Subcutaneous abdominal adipose tissue (tissue), 5 donors: ENCODE measurements around the gene MPEG1.

Experiments
- H3K27ac ChIP-seq: one replicate; pipeline ENCODE4 v1.7.0; 2013; ENCODE audit warnings: low read depth, mild to moderate bottlenecking, inconsistent platforms, low read length, moderate library complexity
- H3K27me3 ChIP-seq, 5 donors: one replicate each; pipeline ENCODE4 v1.7.0; 2013; ENCODE audit warnings: low read length in 5 of 5, inconsistent platforms in 1 of 5; ENCODE audit not compliant: control insufficient read depth in 5 of 5, insufficient read depth in 4 of 5
- H3K36me3 ChIP-seq, 5 donors: one replicate each; pipeline ENCODE4 v1.7.0; 2013; ENCODE audit warnings: low read length in 5 of 5; ENCODE audit not compliant: control insufficient read depth in 5 of 5, insufficient read depth in 5 of 5
- H3K4me1 ChIP-seq, 5 donors: one replicate each; pipeline ENCODE4 v1.7.0; 2013; ENCODE audit warnings: low read length in 5 of 5, mild to moderate bottlenecking in 3 of 5, moderate library complexity in 1 of 5; ENCODE audit not compliant: control insufficient read depth in 5 of 5, insufficient read depth in 5 of 5
- H3K4me3 ChIP-seq, 5 donors: one replicate each; pipeline ENCODE4 v1.7.0; 2013; ENCODE audit warnings: low read length in 5 of 5, low read depth in 1 of 5
- H3K9ac ChIP-seq, 5 donors: one replicate each; pipeline ENCODE4 v1.7.0; 2013; ENCODE audit warnings: low read length in 5 of 5, mild to moderate bottlenecking in 4 of 5, moderate library complexity in 3 of 5
- H3K9me3 ChIP-seq, 5 donors: one replicate each; pipeline ENCODE4 v1.7.0; 2013; ENCODE audit warnings: low read length in 5 of 5; ENCODE audit not compliant: control insufficient read depth in 5 of 5
- donor health status: healthy.
- donor health status: healthy.
- donor health status: healthy.
- donor health status: healthy.
- donor health status: healthy.

MPEG1 gene

GRCh38 chr11:59205648-59206047 is 7.1 kb downstream of the MPEG1 start:
- Histone ChIP-seq H3K4me1 (peaks cover 2 to 54% (median 28%) of the 10 kb centered on the region in 5 donors), H3K9ac (no peak overlapping the region), H3K36me3 (peaks cover 25 to 56% (median 49%) of the 10 kb centered on the region in 5 donors), H3K27me3 (no peaks in the 10 kb centered on the region), H3K27ac (no peak overlapping the region), H3K9me3 (no peaks in the 10 kb centered on the region), H3K4me3 (no peak overlapping the region)

GRCh38 chr11:59204746-59205145 is 8.0 kb downstream of the MPEG1 start:
- H3K4me3 ChIP-seq = no peak overlapping the region
- peak overlapping the region in 1 of 5 donors; percentile 28 for H3K9ac ChIP-seq
- H3K27ac ChIP-seq = no peak overlapping the region
- H3K36me3 ChIP-seq = peaks cover 27 to 58% (median 50%) of the 10 kb centered on the region in 5 donors
- H3K4me1 ChIP-seq = peaks cover 2 to 61% (median 30%) of the 10 kb centered on the region in 5 donors
- H3K27me3 ChIP-seq = no peaks in the 10 kb centered on the region
- no peaks in the 10 kb centered on the region for H3K9me3 ChIP-seq

GRCh38 chr11:59201353-59201752 is 11.4 kb downstream of the MPEG1 start:
- peaks cover 28 to 70% (median 55%) of the 10 kb centered on the region in 5 donors for H3K36me3 ChIP-seq
- H3K4me1 ChIP-seq = peaks cover 19 to 61% (median 25%) of the 10 kb centered on the region in 5 donors
- H3K9me3 ChIP-seq = no peaks in the 10 kb centered on the region
- H3K9ac ChIP-seq = peak overlapping the region in 1 of 5 donors; percentile 35
- peak overlapping the region; percentile 63 for H3K27ac ChIP-seq
- H3K27me3 ChIP-seq = no peaks in the 10 kb centered on the region
- no peak overlapping the region for H3K4me3 ChIP-seq

- no peaks in the 10 kb centered on the region for H3K9me3 ChIP-seq
- H3K9ac ChIP-seq = peak overlapping the region in 1 of 5 donors; percentile 15
- H3K4me3 ChIP-seq = no peak overlapping the region
- peaks cover 38 to 70% (median 59%) of the 10 kb centered on the region in 5 donors for H3K36me3 ChIP-seq
- H3K27ac ChIP-seq = peak overlapping the region; percentile 63
- peaks cover 19 to 64% (median 23%) of the 10 kb centered on the region in 5 donors for H3K4me1 ChIP-seq
- no peaks in the 10 kb centered on the region for H3K27me3 ChIP-seq
These were observed 12.3 kb downstream of the MPEG1 start for GRCh38 chr11:59200423-59200746.

GRCh38 chr11:59199546-59200422 is 12.9 kb downstream of the MPEG1 start:
- Histone ChIP-seq H3K27me3 (no peaks in the 10 kb centered on the region), H3K27ac (peak overlapping the region; percentile 80), H3K9ac (peak overlapping the region in 2 of 5 donors; percentile 21 to 30), H3K4me1 (peaks cover 17 to 68% (median 23%) of the 10 kb centered on the region in 5 donors), H3K36me3 (peaks cover 39 to 70% (median 58%) of the 10 kb centered on the region in 5 donors), H3K9me3 (no peaks in the 10 kb centered on the region), H3K4me3 (no peak overlapping the region)

- H3K4me1 ChIP-seq = peaks cover 17 to 68% (median 23%) of the 10 kb centered on the region in 5 donors
- H3K27me3 ChIP-seq = no peaks in the 10 kb centered on the region
- peak overlapping the region in 4 of 5 donors; percentile 4 to 66 (median 43) for H3K9ac ChIP-seq
- H3K9me3 ChIP-seq = no peaks in the 10 kb centered on the region
- H3K27ac ChIP-seq = peak overlapping the region; percentile 80
- no peak overlapping the region for H3K4me3 ChIP-seq
- H3K36me3 ChIP-seq = peaks cover 38 to 76% (median 58%) of the 10 kb centered on the region in 5 donors
These were observed 14.0 kb downstream of the MPEG1 start for GRCh38 chr11:59198726-59199125.

- Histone ChIP-seq H3K36me3 (peaks cover 38 to 77% (median 60%) of the 10 kb centered on the region in 5 donors), H3K27me3 (no peaks in the 10 kb centered on the region), H3K4me1 (peaks cover 17 to 68% (median 23%) of the 10 kb centered on the region in 5 donors), H3K4me3 (no peak overlapping the region), H3K9ac (peak overlapping the region in 3 of 5 donors; percentile 4 to 66 (median 42)), H3K27ac (peak overlapping the region; percentile 80), H3K9me3 (no peaks in the 10 kb centered on the region)
These were observed 14.7 kb downstream of the MPEG1 start for GRCh38 chr11:59197991-59198390.

- Histone ChIP-seq H3K9me3 (no peaks in the 10 kb centered on the region), H3K9ac (no peak overlapping the region), H3K36me3 (peaks cover 32 to 78% (median 63%) of the 10 kb centered on the region in 5 donors), H3K4me1 (peaks cover 17 to 73% (median 23%) of the 10 kb centered on the region in 5 donors), H3K4me3 (no peak overlapping the region), H3K27ac (peak overlapping the region; percentile 80), H3K27me3 (no peaks in the 10 kb centered on the region)
These were observed 15.9 kb downstream of the MPEG1 start for GRCh38 chr11:59196777-59197176.

GRCh38 chr11:59195586-59195985 is 17.1 kb downstream of the MPEG1 start:
- Histone ChIP-seq H3K36me3 (peaks cover 31 to 80% (median 63%) of the 10 kb centered on the region in 5 donors), H3K9ac (no peak overlapping the region), H3K27ac (no peak overlapping the region), H3K4me3 (no peak overlapping the region), H3K9me3 (no peaks in the 10 kb centered on the region), H3K27me3 (no peaks in the 10 kb centered on the region), H3K4me1 (peaks cover 17 to 74% (median 25%) of the 10 kb centered on the region in 5 donors)

GRCh38 chr11:59193587-59194130 is 19.1 kb downstream of the MPEG1 start:
- no peaks in the 10 kb centered on the region for H3K9me3 ChIP-seq
- peaks cover 22 to 76% (median 42%) of the 10 kb centered on the region in 5 donors for H3K4me1 ChIP-seq
- no peak overlapping the region for H3K27ac ChIP-seq
- H3K27me3 ChIP-seq = no peaks in the 10 kb centered on the region
- no peak overlapping the region for H3K4me3 ChIP-seq
- H3K36me3 ChIP-seq = peaks cover 28 to 79% (median 63%) of the 10 kb centered on the region in 5 donors
- no peak overlapping the region for H3K9ac ChIP-seq
